ENCODE results near the gene CAT. TPM values are rescaled to one million over a fixed set of nuclear protein-coding genes. Genes with fewer than 3 reads are reported as not detected.

Gene CAT
- polyA plus RNA-seq, 1 of the 3 experiments (the other 2 are of a cell fraction): 26.6 TPM

DNA sequence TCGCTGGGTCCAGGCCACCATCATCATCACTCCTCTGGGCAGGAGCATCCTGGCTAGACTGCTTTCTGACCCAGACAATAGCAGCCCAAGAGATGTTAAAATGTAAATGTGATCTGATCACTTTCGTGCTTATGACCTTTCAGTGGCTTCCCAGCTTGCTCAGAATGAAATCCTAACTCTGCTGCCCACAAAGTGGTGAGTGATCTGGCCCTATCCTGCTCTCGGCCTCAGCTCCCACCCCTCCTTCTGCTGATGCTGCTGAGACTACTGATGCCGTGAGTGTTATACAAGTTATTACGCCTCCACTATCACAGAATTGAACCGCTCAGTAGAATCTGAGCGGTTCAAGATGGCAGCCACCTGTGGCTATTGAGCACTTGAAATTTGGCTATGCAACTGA, 48.7 kb downstream of the CAT start:
- Histone ChIP-seq H3K9me3 (no peaks in the 10 kb centered on the region), H3K27me3 (ENCODE audit: insufficient read depth) (no peaks in the 10 kb centered on the region; the same call in 1 of the 2 replicates), H3K36me3 (replicated peaks in 1 of 2; ENCODE audit: control insufficient read depth in 1 of 2, insufficient read depth in 2 of 2, low read length in 1 of 2) (no peaks in the 10 kb centered on the region), H3K4me3 (ENCODE audit: low read depth in 2 of 2, low read length in 1 of 2) (no peak overlapping the region), H4K20me1 (ENCODE audit: insufficient read depth) (no peaks in the 10 kb centered on the region), H3K79me2 (ENCODE audit: insufficient read depth) (no peaks in the 10 kb centered on the region), H3K27ac (ENCODE audit: low read depth in 2 of 2, low read length in 1 of 2) (no peak overlapping the region), H3K9me2 (no peaks in the 10 kb centered on the region), H3F3A (replicated peaks; ENCODE audit: insufficient read depth) (no peaks in the 10 kb centered on the region), H2AFZ (ENCODE audit: low read depth) (no peak overlapping the region), H3K9ac (no peak overlapping the region), H3K4me1 (ENCODE audit: control insufficient read depth in 1 of 2, insufficient read depth in 2 of 2, low read depth in 1 of 2, low read length in 1 of 2) (no peaks in the 10 kb centered on the region), H3K4me2 (no peak overlapping the region)
- POLR2A ChIA-PET: no interaction called here
- TF ChIP-seq MXI1 (IDR thresholded peaks at IDR 0.05; ENCODE audit: low read depth, low read length): no peak
- TF ChIP-seq, protein P1, sequence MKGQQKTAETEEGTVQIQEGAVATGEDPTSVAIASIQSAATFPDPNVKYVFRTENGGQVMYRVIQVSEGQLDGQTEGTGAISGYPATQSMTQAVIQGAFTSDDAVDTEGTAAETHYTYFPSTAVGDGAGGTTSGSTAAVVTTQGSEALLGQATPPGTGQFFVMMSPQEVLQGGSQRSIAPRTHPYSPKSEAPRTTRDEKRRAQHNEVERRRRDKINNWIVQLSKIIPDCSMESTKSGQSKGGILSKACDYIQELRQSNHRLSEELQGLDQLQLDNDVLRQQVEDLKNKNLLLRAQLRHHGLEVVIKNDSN (IDR thresholded peaks at IDR 0.05; ENCODE audit: borderline replicate concordance, low read depth): no peak
- TF ChIP-seq, protein P2, sequence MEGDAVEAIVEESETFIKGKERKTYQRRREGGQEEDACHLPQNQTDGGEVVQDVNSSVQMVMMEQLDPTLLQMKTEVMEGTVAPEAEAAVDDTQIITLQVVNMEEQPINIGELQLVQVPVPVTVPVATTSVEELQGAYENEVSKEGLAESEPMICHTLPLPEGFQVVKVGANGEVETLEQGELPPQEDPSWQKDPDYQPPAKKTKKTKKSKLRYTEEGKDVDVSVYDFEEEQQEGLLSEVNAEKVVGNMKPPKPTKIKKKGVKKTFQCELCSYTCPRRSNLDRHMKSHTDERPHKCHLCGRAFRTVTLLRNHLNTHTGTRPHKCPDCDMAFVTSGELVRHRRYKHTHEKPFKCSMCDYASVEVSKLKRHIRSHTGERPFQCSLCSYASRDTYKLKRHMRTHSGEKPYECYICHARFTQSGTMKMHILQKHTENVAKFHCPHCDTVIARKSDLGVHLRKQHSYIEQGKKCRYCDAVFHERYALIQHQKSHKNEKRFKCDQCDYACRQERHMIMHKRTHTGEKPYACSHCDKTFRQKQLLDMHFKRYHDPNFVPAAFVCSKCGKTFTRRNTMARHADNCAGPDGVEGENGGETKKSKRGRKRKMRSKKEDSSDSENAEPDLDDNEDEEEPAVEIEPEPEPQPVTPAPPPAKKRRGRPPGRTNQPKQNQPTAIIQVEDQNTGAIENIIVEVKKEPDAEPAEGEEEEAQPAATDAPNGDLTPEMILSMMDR (IDR thresholded peaks at IDR 0.05): no peak
- no peak for TF ChIP-seq RFX5 (IDR thresholded peaks at IDR 0.05; ENCODE audit: low read length)
- no peak for TF ChIP-seq EZH2phosphoT487 (IDR thresholded peaks at IDR 0.05; ENCODE audit: borderline replicate concordance, low read depth)
- TF ChIP-seq, protein P3, sequence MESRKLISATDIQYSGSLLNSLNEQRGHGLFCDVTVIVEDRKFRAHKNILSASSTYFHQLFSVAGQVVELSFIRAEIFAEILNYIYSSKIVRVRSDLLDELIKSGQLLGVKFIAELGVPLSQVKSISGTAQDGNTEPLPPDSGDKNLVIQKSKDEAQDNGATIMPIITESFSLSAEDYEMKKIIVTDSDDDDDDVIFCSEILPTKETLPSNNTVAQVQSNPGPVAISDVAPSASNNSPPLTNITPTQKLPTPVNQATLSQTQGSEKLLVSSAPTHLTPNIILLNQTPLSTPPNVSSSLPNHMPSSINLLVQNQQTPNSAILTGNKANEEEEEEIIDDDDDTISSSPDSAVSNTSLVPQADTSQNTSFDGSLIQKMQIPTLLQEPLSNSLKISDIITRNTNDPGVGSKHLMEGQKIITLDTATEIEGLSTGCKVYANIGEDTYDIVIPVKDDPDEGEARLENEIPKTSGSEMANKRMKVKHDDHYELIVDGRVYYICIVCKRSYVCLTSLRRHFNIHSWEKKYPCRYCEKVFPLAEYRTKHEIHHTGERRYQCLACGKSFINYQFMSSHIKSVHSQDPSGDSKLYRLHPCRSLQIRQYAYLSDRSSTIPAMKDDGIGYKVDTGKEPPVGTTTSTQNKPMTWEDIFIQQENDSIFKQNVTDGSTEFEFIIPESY (IDR thresholded peaks at IDR 0.05; ENCODE audit: borderline replicate concordance, low read depth): no peak
- TF ChIP-seq, protein P4, sequence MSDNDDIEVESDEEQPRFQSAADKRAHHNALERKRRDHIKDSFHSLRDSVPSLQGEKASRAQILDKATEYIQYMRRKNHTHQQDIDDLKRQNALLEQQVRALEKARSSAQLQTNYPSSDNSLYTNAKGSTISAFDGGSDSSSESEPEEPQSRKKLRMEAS (IDR thresholded peaks at IDR 0.05; ENCODE audit: low read depth): no peak
- TF ChIP-seq TAF1 (IDR thresholded peaks at IDR 0.05; ENCODE audit: borderline replicate concordance, low read depth, low read length): no peak
- TF ChIP-seq TEAD4 (IDR thresholded peaks at IDR 0.05; ENCODE audit: borderline replicate concordance, insufficient read depth): no peak
- no peak for TF ChIP-seq RCOR1 (IDR thresholded peaks at IDR 0.05; ENCODE audit: low read length)
- TF ChIP-seq JUND (IDR thresholded peaks at IDR 0.05): no peak
- 67% methylated on average over 7 of the region's 7 CpGs for WGBS (ENCODE audit: low lambda C conversion rate)
- CTCF ChIA-PET: interaction anchor here (0.6 to 3.3 kb wide), 4 partner anchors 22 to 313 kb away, joined by 4 to 16 read pairs (median 9); partner anchors contain the start of gene ELF5
- DNase-seq: no peak
